ENCODE measurements around the gene LTBR.

DNA sequence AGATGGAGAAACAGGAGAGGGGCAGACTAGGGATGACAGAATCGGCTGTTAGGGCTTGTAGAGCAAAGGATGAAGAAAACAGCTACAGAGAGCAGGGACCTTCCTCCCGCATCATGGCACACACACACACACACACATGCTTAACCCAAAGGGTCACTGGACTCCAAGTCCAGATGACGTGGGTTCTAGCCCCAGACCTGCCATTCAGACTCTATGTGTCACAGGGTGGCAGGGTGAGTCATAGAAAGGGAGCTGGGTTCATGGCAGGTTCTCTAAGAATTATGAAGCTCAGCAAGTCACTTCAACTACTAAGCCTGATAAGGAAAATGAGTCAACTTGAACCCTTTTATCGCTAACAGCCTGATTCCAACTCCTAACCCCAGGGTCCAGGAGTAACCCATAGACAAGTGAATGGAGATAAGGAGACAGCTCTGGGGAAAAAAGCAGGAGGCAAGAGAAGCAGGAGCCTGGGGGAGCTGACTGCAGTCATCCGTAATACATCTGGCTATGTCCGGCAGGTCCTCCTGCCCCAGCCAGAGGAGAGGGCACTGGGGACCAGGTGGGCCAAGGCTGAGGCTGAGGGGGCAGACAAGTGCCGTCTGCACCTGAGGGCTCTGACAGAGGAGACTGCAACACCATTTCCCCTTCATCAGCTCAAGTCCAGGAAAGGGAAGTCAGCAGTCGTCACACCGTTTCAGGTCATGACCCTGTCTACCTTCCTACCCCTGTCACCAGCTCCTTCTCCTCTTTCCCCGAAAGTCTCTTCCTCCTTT is 38.5 kb upstream of the LTBR start:
- TF ChIP-seq, protein P1, sequence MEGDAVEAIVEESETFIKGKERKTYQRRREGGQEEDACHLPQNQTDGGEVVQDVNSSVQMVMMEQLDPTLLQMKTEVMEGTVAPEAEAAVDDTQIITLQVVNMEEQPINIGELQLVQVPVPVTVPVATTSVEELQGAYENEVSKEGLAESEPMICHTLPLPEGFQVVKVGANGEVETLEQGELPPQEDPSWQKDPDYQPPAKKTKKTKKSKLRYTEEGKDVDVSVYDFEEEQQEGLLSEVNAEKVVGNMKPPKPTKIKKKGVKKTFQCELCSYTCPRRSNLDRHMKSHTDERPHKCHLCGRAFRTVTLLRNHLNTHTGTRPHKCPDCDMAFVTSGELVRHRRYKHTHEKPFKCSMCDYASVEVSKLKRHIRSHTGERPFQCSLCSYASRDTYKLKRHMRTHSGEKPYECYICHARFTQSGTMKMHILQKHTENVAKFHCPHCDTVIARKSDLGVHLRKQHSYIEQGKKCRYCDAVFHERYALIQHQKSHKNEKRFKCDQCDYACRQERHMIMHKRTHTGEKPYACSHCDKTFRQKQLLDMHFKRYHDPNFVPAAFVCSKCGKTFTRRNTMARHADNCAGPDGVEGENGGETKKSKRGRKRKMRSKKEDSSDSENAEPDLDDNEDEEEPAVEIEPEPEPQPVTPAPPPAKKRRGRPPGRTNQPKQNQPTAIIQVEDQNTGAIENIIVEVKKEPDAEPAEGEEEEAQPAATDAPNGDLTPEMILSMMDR (IDR thresholded peaks at IDR 0.05): no peak
- TF ChIP-seq POLR2A (IDR thresholded peaks at IDR 0.05) (no peak), POLR2AphosphoS5 (IDR thresholded peaks at IDR 0.05) (no peak)

Measured in prostate gland (tissue), 2 donors.